Stimulated activated CD8-positive, alpha-beta memory T cell treated with anti-CD3 and anti-CD28 coated beads, Interleukin-4, amount 100 ng/mL, for 1 hour (primary cell): ENCODE results near the gene LSM14A.
"Not testable (repeated sequence)": the region's sequence is repeated elsewhere in the genome, so short reads cannot be mapped to it uniquely, and the experiment has no call there.

Source experiments
- DNase-seq, 2 donors: peaks; one replicate each; pipeline ENCODE4 v3.0.0-alpha.2; 2020; ENCODE audit warnings: low read depth in 2 of 2, low spot score in 1 of 2

Gene LSM14A

DNA sequence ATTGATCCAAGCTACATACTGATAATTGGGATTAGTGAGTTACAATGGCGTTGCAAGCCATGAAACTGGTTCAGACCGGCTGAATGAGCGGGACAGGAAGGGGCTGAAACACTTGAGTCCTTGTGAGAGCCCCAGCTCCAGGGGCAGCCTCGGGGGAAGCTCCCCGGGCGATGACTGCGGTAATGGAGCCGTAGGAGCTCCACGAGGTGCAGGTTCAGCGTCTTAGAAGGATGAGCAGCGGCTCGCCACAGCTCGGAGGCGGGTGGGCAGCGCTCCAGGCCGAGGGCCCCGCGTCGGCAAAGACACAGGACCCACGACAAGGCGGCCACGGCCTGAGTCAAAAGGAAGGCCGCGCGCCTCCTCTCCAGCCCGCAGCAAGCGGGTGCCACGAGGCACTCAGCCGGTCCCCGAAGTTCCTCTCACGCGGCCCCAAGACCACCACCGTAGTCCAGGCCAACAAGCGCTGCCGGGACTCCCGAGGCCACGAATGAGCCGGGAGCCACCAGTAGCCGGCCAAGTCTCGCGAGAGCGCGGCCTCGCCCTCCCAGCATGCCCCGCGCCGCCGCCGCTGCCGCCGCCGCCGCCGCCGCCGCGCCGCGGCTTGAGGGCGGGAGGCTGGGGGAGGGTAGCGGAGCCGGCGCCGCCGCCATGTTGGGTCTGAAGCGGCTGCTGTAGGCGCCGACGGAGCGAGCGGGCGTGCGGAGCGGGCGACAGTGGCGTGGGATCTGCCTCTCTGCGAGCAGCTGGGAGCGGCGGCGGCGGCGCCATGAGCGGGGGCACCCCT, at the start of gene LSM14A:
LSM14A (plus strand) TSS at position 628 of the 784 bp plus-strand sequence; CDS start at position 767, 139 bp downstream.
- DNase-seq = peak; percentile 74 to 85

DNA sequence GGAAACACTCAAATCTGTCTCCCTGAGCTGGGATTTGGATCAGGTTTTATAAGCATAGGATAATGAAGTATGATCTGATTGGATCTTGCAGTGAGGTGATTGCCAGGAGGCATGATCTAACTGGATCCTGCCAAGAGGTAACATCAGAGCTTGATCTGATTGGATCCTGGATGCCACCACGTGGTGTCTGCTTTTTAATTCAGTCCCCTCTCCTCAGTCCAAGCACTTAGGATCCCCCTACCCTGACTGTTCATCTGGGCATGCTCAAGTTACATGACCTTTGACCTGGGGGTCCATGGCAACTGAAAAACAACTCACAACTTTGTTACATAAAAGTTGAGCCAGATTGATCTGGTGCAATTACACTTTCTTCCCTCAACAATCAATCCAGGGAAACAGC, 47.5 kb upstream of the LSM14A start:
- DNase-seq = no peak

DNA sequence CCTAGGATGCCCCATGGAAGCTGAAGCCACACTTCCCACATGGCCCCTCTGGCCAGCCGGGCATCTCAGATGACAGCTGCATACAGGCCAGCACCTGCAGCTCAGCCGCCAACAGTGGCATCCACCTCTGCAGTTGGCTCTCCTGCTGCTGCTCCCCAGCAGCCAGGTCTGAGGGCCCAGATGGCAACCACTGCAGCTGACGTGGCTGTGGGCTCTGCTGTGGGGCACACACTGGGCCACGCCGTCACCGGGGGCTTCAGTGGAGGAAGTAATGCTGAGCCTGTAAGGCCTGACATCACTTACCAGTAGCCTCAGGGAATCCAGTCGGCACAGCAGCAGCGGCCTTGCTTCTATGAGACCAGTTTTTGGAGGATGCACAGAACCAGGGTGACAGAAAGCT, 45.3 kb upstream of the LSM14A start:
- no peak for DNase-seq

DNA sequence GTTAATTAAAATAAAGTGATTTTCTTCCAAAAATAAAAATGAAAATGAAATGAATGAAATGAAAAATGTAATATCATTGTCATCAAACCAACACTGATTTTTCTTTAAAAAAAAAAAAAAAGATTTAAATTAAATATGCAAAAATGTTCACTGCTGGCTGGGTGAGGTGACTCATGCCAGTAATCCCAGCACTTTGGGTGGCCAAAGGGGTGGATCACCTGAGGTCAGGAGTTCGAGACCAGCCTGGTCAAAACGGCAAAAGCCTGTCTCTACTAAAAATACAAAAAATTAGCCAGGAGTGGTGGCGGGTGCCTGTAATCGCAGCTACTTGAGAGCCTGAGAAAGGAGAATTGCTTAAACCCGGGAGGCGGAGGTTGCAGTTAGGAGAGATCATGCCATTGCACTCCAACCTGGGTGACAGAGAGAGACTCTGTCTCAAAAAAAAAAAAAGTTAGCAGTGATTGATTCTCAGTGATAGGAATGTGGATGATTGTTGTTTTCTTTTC, 44.6 kb upstream of the LSM14A start:
- DNase-seq = no peak

DNA sequence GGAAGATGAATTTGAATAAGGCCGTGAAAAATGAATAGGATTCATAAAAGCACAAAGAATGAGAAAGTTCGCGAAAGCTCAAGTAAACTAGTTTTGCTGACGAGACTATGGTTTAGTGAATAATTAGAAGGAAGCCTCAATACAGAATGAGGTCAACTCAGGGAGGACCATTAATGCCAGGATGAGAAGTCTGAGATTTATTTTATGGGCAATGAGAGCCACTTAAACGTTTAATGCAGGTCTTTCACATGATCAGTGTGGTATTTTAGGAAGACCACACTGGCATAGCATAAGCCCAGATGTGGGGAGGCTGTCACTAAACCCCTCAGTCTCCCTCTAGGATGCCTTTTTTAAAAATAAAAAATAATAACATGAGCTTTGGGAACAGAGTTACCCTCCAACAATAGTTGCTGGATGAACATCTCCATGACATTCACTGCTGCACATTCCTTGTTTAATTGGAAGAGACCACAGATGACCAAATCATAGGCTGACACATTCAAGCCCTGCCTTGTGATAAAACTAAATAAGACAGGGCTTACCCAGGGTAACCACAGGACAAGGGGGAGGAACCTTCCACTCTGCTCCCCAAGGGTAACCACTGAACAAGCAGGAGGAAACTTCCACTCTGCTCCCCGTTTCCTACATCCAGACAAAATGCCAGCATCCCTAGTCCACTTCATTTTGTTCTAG, 43.6 kb upstream of the LSM14A start:
- DNase-seq = no peak

DNA sequence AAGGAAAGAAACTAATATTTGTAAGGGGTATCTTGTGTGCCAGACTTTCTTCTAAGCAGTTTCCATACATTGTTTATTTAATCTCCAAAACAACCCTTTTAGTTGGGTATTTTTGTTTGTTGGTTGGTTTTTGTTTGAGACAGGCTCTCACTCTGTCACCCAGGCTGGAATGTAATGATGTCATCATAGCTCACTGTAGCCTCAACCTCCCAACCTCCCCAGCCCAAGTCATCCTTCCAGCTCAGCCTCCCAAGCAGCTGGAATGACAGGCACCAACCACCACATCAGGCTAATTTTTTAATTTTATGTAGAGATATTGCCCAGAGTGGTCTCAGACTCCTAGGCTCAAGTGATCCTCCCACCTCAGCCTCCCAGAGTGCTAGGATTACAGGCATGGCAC, 41.2 kb upstream of the LSM14A start:
- DNase-seq = no peak

DNA sequence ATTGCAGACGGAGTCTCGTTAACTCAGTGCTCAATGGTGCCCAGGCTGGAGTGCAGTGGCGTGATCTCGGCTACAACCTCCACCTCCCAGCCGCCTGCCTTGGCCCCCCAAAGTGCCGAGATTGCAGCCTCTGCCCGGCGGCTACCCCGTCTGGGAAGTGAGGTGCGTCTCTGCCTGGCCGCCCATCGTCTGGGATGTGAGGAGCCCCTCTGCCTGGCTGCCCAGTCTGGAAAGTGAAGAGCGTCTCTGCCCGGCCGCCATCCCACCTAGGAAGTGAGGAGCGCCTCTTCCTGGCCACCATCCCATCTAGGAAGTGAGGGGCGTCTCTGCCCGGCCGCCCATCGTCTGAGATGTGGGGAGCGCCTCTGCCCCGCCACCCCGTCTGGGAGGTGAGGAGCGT, 40.2 kb upstream of the LSM14A start:
- not testable (repeated sequence) for DNase-seq

DNA sequence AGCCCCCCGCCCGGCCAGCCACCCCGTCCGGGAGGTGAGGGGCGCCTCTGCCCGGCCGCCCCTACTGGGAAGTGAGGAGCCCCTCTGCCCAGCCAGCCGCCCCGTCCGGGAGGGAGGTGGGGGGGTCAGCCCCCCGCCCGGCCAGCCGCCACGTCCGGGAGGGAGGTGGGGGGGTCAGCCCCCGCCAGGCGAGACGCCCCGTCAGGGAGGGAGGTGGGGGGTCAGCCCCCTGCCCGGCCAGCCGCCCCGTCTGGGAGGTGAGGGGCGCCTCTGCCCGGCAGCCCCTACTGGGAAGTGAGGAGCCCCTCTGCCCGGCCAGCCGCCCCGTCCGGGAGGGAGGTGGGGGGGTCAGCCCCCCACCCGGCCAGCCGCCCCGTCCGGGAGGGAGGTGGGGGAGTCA, 39.6 kb upstream of the LSM14A start:
- not testable (repeated sequence) for DNase-seq

DNA sequence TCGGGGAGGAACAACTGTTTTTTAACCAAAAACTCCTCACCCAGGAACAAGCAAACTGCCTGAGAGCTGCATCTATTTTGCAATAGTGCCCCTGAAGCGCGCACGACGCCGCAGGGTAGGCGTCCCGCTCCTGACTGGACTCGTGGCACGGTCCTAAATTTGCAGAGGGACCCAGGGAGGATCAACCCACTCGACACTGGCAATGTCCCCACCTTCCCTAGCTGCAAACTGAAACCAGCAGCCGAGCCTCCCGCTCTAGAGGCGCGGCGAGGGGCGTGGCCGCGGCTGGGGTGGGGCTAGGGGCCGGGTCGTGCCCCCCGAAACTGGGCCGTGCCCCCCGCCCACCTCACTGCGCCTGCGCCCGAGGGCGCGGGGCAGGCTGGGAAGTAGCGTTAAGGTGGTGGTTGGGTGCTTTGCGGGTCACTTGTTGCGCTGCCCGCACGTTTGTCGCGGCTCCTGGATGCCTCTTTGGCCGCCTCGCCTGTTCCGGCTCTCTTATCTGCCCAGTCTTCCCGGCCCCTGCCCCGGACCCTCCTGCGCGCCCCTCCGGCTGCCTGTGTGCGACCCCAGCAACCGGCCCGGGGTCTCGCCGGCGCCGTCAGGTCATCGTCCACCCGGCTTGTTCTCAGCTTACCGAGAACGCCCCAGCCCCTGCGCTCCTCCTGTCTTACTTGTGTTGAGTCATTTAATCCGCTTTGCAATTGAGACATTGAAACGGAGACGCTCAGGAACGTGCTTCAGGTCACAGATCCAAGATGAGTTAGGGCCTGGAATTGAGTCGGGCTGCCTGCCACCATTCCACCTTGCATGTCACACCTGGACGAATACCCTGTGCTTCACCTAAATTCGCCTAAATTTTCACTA, 37.9 kb upstream of the LSM14A start:
- peak; percentile 79 to 83 for DNase-seq

DNA sequence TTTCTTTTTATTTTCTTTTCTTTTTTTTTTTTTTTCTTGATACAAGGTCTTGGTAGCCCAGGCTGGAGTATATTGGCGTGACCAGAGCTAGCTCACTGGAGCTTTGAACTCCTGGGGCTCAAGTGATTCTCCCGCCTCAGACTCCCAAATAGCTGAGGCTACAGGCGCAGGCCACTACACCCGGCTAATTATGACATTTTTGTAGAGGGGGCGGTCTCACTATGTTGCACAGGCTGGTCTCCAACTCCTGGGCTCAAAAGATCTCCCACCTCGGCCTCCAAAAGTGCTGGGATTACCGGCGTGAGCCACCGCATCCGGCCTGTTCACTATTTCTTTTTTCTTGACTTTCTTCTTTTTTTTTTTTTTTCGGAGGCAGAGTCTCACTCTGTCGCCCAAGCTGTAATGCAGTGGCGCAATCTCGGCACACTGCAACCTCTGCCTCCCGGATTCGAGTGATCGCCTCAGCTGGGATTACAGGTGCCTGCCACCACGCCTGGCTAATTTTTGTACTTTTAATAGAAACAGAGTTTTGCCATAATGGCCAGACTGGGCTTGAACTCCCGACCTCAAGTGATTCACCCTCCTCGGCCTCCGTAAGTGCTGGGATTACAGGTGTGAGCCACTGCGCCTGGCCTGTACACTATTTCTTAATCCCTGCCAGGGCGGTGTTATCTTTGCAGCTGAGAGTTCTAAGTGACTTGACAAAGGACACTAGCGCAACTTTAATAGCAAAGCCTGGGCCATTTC, 37.1 kb upstream of the LSM14A start:
- DNase-seq = no peak

DNA sequence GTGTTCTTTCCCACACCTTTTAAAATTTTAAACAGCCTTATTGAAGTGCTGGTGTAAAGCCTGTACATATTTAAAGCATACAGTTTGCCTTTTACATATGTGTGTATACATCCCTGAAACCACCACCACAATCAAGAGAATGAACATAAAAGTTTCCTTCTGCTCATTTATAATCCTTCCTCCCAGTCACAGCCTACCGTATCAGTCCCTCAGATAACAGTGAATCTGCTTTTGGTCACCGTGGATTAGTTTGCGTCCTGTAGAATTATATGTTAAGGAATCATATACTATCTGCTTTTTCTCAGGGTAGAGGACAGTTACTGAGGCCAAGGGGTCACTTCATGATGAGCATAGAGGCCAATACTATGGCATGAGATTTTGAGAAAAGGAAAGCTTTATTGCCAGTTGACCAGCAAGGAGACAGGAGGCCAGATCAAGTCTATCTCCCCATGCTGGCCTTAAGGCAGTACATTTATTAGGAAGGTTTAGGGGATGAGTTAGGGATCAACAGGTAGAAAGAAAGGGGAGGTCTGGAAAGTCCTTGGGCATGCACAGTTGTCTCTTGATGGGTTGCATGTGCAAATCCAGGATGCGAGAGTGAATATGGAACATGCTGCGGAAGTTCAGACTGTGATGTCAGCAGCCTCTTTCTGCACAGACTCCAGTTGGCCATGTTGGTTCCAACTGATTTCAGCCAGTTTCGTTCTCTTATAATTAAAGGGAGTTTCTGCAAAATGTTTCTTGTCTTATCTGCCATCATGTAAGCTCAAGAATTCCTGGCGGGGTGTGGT, 36.3 kb upstream of the LSM14A start:
- DNase-seq = no peak

DNA sequence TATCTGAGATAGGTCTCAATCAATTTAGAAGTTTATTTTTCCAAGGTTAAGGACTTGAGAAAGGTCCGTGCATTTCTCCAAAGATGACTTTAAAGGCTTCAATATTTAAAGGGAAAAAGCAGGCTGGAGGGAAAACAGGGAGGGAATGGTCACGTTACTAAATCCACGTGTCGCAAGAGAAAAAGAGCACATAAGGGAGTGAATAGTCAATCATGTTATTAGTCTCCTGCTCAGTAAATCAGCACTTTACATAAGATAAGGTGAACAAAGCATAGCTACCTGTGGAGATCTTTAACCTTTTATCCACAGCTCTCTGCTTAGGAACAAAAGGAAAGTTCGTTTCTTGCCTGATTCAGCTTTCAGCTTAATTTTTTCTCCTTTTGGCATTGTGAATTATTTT, 31.3 kb upstream of the LSM14A start:
- no peak for DNase-seq

DNA sequence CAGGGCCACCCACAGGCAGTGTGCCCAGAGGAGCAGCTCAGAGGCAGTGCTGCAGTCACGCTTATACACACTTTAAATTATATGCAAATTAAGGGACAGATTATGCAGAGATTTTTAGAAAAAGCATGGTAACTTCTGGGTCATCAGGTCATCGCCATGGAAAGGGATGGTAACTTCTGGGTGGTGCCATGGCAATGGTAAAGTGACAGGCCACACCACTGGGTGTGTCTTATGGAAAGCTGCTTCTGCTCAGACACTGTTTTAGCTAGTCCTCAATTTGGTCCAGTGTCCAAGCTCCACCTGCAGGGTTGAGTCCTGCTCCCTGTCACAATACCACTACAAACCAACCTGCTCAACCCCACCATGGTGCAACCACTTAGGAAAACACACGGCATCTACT, 29.9 kb upstream of the LSM14A start:
- no peak for DNase-seq

DNA sequence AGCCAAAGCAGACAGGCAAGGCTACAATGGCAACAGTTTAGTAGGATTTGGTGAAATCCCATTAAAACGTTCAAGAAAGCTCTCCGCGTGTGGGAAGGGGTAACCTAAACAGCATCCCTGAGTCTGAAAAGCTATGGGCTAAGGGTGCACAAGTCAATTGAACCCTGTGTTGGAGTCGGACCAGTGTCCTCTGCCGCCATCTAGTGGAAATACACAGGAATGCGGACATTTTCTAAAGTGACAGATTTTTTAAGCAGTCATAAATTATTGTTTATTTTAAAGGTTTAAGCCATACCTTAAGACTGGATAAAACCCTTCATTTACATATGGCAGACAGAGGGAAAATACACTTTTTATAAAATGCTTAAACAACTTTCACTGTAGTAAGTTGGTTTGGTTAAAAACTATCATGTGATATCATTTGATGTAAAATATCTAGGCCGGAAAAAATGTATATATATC, 26.5 kb upstream of the LSM14A start:
- peak in 1 of 2 donors; percentile 20 for DNase-seq

DNA sequence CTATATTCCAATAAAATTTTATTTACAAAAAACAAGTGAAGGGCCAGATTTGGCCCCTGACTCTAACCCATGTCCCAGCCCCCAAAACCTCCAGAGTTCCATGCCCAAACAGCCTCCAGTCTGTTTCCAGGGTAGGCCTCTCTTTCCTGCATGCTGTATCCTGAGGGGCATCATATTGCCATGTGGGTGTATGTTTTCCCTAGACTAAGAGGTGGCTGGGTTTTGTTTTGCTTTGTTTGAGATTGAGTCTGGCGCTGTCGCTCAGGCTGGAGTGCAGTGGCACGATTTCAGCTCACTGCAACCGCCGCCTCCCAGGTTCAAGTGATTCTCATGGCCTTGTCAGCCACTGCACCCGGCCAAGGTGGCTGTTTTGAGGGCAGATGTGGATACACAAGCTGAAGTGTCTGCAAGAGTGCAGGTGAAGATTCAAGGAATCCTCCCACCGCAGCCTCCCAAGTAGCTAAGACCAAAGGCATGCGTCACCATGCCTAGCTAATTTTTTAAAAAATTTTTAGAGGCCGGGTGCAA, 23.6 kb upstream of the LSM14A start:
- no peak for DNase-seq

DNA sequence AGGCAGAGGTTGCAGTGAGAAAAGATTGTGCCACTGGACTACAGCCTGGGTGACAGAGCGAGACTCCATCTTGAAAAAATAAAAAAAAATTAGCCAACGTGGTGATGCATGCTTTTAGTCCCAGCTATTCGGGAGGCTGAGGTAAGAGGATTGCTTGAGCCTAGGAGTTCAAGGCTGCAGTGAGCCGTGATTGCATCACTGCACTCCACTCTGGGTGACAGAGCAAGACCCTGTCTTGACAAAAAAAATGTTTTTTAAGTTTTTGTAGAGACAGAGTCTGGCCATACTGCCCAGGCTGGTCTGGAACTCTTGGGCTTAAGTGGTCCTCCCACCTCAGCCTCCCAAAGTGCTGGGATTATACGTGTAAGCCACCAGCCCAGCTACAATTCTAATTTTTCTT, 22.4 kb upstream of the LSM14A start:
- no peak for DNase-seq

DNA sequence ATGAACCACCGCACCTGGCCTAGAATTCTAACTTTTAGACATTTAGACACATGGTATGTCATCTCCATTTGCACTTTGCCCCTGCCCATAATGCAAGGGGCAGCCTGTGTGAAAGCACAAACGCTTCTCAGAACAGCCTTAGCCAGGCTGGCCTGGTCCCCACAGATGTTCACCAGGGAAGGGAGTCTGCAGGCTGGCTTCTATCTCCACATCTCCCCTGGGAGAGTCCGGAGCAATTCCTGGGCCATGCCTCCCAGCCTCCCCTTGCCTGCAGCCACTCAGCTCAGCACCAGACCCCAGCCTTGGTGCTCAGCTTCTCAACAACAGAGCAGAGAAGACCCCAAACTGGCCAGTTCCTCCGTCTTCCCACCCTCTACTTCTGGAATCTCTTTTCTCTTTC, 21.7 kb upstream of the LSM14A start:
- DNase-seq = no peak

DNA sequence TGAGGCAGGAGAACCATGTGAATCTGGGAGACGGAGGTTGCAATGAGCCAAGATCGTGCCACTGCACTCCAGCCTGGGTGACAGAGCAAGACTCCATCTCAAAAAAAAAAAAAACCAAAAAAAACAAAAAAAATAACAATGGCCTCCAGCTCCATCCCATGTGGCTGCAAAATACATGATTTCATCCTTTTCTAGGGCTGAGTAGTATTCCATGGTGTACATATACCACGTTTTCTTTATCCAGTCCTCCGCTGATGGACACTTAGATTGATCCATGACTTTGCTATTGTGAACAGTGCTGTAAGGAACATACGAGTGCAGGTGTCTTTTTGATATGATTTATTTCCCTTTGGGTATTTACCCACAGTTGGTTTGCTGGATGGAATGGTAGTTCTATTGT, 20.9 kb upstream of the LSM14A start:
- DNase-seq = no peak

DNA sequence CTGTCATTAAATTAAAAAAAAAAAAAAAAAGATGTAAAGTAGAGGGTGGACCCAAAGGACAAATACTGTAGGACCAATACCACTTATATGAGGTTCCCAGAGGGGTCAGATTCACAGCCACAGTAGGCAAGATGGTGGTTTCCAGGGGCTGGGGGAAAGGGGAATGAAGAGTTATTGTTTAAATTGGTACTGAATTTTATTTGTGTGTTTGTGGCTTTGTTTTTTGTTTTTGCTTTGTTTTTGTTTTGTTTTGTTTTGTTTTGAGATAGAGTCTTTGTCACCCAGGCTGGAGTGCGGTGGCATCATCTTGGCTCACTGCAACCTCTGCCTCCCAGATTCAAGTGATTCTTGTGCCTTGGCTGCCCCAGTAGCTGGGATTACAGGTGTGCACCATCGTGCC, 17.9 kb upstream of the LSM14A start:
- no peak for DNase-seq

DNA sequence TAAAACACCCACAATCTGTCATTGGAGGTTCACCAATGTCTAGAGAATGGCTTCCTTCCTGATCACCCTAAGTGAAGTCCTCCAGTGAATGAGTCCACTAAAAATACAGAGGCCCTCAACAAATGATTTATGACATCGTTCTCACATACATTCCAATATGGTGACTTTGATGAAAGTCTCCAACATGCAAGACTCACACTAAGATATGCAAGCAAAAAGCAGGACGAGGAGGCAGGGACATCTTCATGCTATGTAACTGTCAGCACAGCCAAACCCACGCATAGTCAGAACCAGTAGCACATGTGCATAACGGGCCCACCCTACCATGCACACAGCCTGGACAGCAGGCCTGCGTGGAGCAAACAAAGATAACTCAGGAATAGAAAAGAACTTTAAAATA, 16.6 kb upstream of the LSM14A start:
- DNase-seq = no peak
